Right lung (tissue), 5 donors: ENCODE results near the gene GSG1L. TPM values are rescaled to one million over a fixed set of nuclear protein-coding genes. Genes with fewer than 3 reads are reported as not detected.

Source experiments
- DNase-seq, 2 donors: peaks; one replicate each; pipeline ENCODE4 v3.0.0-alpha.2; 2013
- polyA plus RNA-seq, 5 donors: library from polyadenylated mRNA; unstranded; fragments of 120-200 nt; gene quantifications; one replicate each; pipeline versions ENCODE4 v1.2.1 to v1.2.3, GENCODE V29; 2013; ENCODE audit warnings: inconsistent platforms in 1 of 5, low replicate concordance in 1 of 5; ENCODE audit not compliant: insufficient read length in 5 of 5, insufficient read depth in 1 of 5

The GSG1L gene
- polyA plus RNA-seq, 5 donors: 0.88 to 1.5 (median 0.99) TPM

- no peak for DNase-seq
Measured at GRCh38 chr16:27791404-27791719, 272.2 kb downstream of the GSG1L start.

- no peak for DNase-seq
Measured at GRCh38 chr16:27790546-27791403, 272.7 kb downstream of the GSG1L start.

- DNase-seq: no peak
Measured at GRCh38 chr16:27789595-27790241, 273.8 kb downstream of the GSG1L start.

- no peak for DNase-seq
Measured at GRCh38 chr16:27789150-27789549, 274.4 kb downstream of the GSG1L start.

- no peak for DNase-seq
Measured at GRCh38 chr16:27787665-27788064, 275.8 kb downstream of the GSG1L start.

GRCh38 chr16:27786923-27787625 is 276.4 kb downstream of the GSG1L start:
- DNase-seq: no peak

GRCh38 chr16:27786221-27786922 is 277.1 kb downstream of the GSG1L start:
- DNase-seq: no peak

GRCh38 chr16:27785307-27785678 is 278.2 kb downstream of the GSG1L start:
- no peak for DNase-seq

GRCh38 chr16:27784351-27785306 is 278.9 kb downstream of the GSG1L start:
- no peak for DNase-seq

GRCh38 chr16:27781981-27782880 is 281.3 kb downstream of the GSG1L start:
- DNase-seq: no peak

GRCh38 chr16:27781195-27781524 is 282.4 kb downstream of the GSG1L start:
- no peak for DNase-seq

GRCh38 chr16:27780468-27781194 is 282.9 kb downstream of the GSG1L start:
- no peak for DNase-seq

GRCh38 chr16:27779641-27780164 is 283.8 kb downstream of the GSG1L start:
- DNase-seq: peak; percentile 63 to 69

- no peak for DNase-seq
Measured at GRCh38 chr16:27778926-27779570, 284.5 kb downstream of the GSG1L start.

- no peak for DNase-seq
Measured at GRCh38 chr16:27778171-27778925, 285.2 kb downstream of the GSG1L start.

- no peak for DNase-seq
Measured at GRCh38 chr16:27777527-27777926, 286.0 kb downstream of the GSG1L start.

- DNase-seq: no peak
Measured at GRCh38 chr16:27776556-27777225, 286.8 kb downstream of the GSG1L start.
